Fibroblast of lung (primary cell): ENCODE measurements around the gene CFAP126. TPM values are rescaled to one million over a fixed set of nuclear protein-coding genes. Genes with fewer than 3 reads are reported as not detected.

ENCODE experiments used
- DNase-seq, 2 donors: peaks; one replicate each; pipeline versions ENCODE4 v3.0.0 to v3.0.0-alpha.2; 2010; ENCODE audit warnings: low read depth in 2 of 2
- H2AFZ ChIP-seq: 2 replicates; pipeline ENCODE4 v1.5.1; 2012; ENCODE audit warnings: low read length, control low read depth, inconsistent platforms
- H3K27ac ChIP-seq: 2 replicates; pipeline ENCODE4 v1.5.1; 2011; ENCODE audit warnings: low read length, control low read depth; ENCODE audit not compliant: insufficient read depth
- H3K27me3 ChIP-seq: 2 replicates; pipeline ENCODE4 v1.5.1; 2011; ENCODE audit warnings: mild to moderate bottlenecking, low read length; ENCODE audit not compliant: control insufficient read depth, insufficient read depth
- H3K36me3 ChIP-seq: 2 replicates; pipeline ENCODE4 v1.5.1; 2011; ENCODE audit warnings: low read length; ENCODE audit not compliant: control insufficient read depth, insufficient read depth
- H3K4me1 ChIP-seq: 2 replicates; pipeline ENCODE4 v1.5.1; 2011; ENCODE audit warnings: low read length; ENCODE audit not compliant: control insufficient read depth, insufficient read depth; ENCODE audit errors: extremely low read depth
- H3K4me2 ChIP-seq: 2 replicates; pipeline ENCODE4 v1.5.1; 2011; ENCODE audit warnings: low read length, control low read depth; ENCODE audit not compliant: insufficient read depth; ENCODE audit errors: extremely low read depth
- H3K4me3 ChIP-seq, 4 experiments: fragments of 200-600 bp in 1 of 4; sonication (generic) in 1 of 4; replicated peaks in 1 of 4; 2 replicates each; pipeline ENCODE4 v1.5.1; 2011 to 2016; ENCODE audit warnings: low read length in 4 of 4, low read depth in 3 of 4, mild to moderate bottlenecking in 3 of 4, control low read depth in 2 of 4, inconsistent platforms in 1 of 4, mixed read lengths in 1 of 4; ENCODE audit not compliant: insufficient read depth in 1 of 4; ENCODE audit errors: control extremely low read depth in 1 of 4
- H3K79me2 ChIP-seq: 2 replicates; pipeline ENCODE4 v1.5.1; 2012; ENCODE audit warnings: mild to moderate bottlenecking, low read length, inconsistent platforms; ENCODE audit not compliant: control insufficient read depth, insufficient read depth
- H3K9ac ChIP-seq: 2 replicates; pipeline ENCODE4 v1.5.1; 2011; ENCODE audit warnings: mild to moderate bottlenecking, low read length, control low read depth; ENCODE audit not compliant: insufficient read depth
- H3K9me3 ChIP-seq: 2 replicates; pipeline ENCODE4 v1.5.1; 2012; ENCODE audit warnings: low read depth, low read length; ENCODE audit not compliant: control insufficient read depth, insufficient read depth
- H4K20me1 ChIP-seq: 2 replicates; pipeline ENCODE4 v1.5.1; 2011; ENCODE audit warnings: low read length; ENCODE audit not compliant: control insufficient read depth, insufficient read depth; ENCODE audit errors: extremely low read depth
- CTCF ChIP-seq, 2 donors: IDR thresholded peaks in 1 of 2; conservative IDR thresholded peaks in 1 of 2; 1 replicate in 1 of 2; 2 replicates in 1 of 2; pipeline ENCODE4 v1.5.1; 2011 to 2012; ENCODE audit warnings: low read length in 2 of 2, control low read depth in 1 of 2, inconsistent platforms in 1 of 2, low read depth in 1 of 2, mild to moderate bottlenecking in 1 of 2
- EZH2 ChIP-seq: IDR thresholded peaks from 2 replicates; pipeline ENCODE4 v1.5.1; 2012; ENCODE audit warnings: low read length, control low read depth, mild to moderate bottlenecking; ENCODE audit errors: missing control alignments
- polyA plus RNA-seq, 2 donors: library from polyadenylated mRNA; depleted of rRNA in 1 of 2; stranded (reverse) in 1 of 2; unstranded in 1 of 2; fragments of >200 nt; gene quantifications; 2 replicates each; pipeline ENCODE4 v1.2.1, GENCODE V29; 2011 to 2012; ENCODE audit warnings: missing spikeins in 1 of 2
- total RNA-seq: library from RNA; depleted of rRNA; stranded (reverse); fragments of >200 nt; gene quantifications from 2 replicates; pipeline ENCODE4 v1.2.1, GENCODE V29; 2014

The CFAP126 gene
- total and polyA plus RNA-seq, 2 donors (not counting 1 experiment from before 2014, with no cell fraction given): not detected

- no peaks in the 10 kb centered on the region for H3K36me3 ChIP-seq
- TF ChIP-seq EZH2: no peak
- TF ChIP-seq CTCF (conservative IDR thresholded peaks at IDR 0.05 in 1 of 2, IDR thresholded peaks at IDR 0.05 in 1 of 2; ENCODE audit: low read depth in 1 of 2, low read length in 2 of 2): no peak
- H3K27ac ChIP-seq: no peak overlapping the region
- H3K27me3 ChIP-seq: no peaks in the 10 kb centered on the region
- H4K20me1 ChIP-seq: no peaks in the 10 kb centered on the region
- no peak overlapping the region for H2AFZ ChIP-seq
- H3K4me3 ChIP-seq: no peak overlapping the region
- no peak for DNase-seq
- H3K4me2 ChIP-seq: no peak overlapping the region
- no peaks in the 10 kb centered on the region for H3K4me1 ChIP-seq
- no peak overlapping the region for H3K9ac ChIP-seq
- no peaks in the 10 kb centered on the region for H3K9me3 ChIP-seq
- H3K79me2 ChIP-seq: no peaks in the 10 kb centered on the region
Observed at GRCh38 chr1:161365207-161365606, 2.5 kb downstream of the CFAP126 start.

- Histone ChIP-seq H3K9me3 (no peaks in the 10 kb centered on the region), H3K36me3 (no peaks in the 10 kb centered on the region), H3K9ac (no peak overlapping the region), H3K79me2 (no peaks in the 10 kb centered on the region), H2AFZ (no peak overlapping the region), H3K4me1 (no peaks in the 10 kb centered on the region), H3K4me2 (no peak overlapping the region), H3K27ac (no peak overlapping the region), H3K4me3 (no peak overlapping the region), H3K27me3 (no peaks in the 10 kb centered on the region), H4K20me1 (no peaks in the 10 kb centered on the region)
- no peak for TF ChIP-seq EZH2
- no peak for TF ChIP-seq CTCF (conservative IDR thresholded peaks at IDR 0.05 in 1 of 2, IDR thresholded peaks at IDR 0.05 in 1 of 2; ENCODE audit: low read depth in 1 of 2, low read length in 2 of 2)
- DNase-seq: no peak
Observed at GRCh38 chr1:161364332-161364731, 3.3 kb downstream of the CFAP126 start.

GRCh38 chr1:161359291-161359690, 8.4 kb downstream of the CFAP126 start:
- no peak overlapping the region for H2AFZ ChIP-seq
- no peak for DNase-seq
- H3K27me3 ChIP-seq: no peaks in the 10 kb centered on the region
- no peaks in the 10 kb centered on the region for H3K79me2 ChIP-seq
- H3K36me3 ChIP-seq: no peaks in the 10 kb centered on the region
- H3K27ac ChIP-seq: no peak overlapping the region
- H3K9ac ChIP-seq: no peak overlapping the region
- H3K4me3 ChIP-seq: no peak overlapping the region
- no peaks in the 10 kb centered on the region for H3K4me1 ChIP-seq
- H3K4me2 ChIP-seq: no peak overlapping the region
- no peaks in the 10 kb centered on the region for H3K9me3 ChIP-seq
- H4K20me1 ChIP-seq: no peaks in the 10 kb centered on the region
- TF ChIP-seq CTCF (conservative IDR thresholded peaks at IDR 0.05 in 1 of 2, IDR thresholded peaks at IDR 0.05 in 1 of 2; ENCODE audit: low read depth in 1 of 2, low read length in 2 of 2): no peak
- no peak for TF ChIP-seq EZH2
